Dedifferentiated amniotic fluid mesenchymal stem cell (primary cell): Measurements from ENCODE around the gene SYTL5.

Experiments
- DNase-seq: peaks from one replicate; pipeline ENCODE4 v3.0.0-alpha.2; 2016; ENCODE audit errors: extremely low spot score

SYTL5 gene

GRCh38 chrX:38138157-38138891 is 132.0 kb downstream of the SYTL5 start:
- no peak for DNase-seq

GRCh38 chrX:38138900-38139299 is 132.5 kb downstream of the SYTL5 start:
- no peak for DNase-seq

GRCh38 chrX:38142610-38143009 is 136.3 kb downstream of the SYTL5 start:
- peak; percentile 19 for DNase-seq

- DNase-seq = no peak
Observed at GRCh38 chrX:38149016-38149415, 142.7 kb downstream of the SYTL5 start.

GRCh38 chrX:38150993-38151392 is 144.6 kb downstream of the SYTL5 start:
- DNase-seq = no peak

GRCh38 chrX:38151441-38151840 is 145.1 kb downstream of the SYTL5 start:
- DNase-seq = no peak

- no peak for DNase-seq
Observed at GRCh38 chrX:38154340-38154739, 148.0 kb downstream of the SYTL5 start.

GRCh38 chrX:38154818-38155217 is 148.5 kb downstream of the SYTL5 start:
- DNase-seq = no peak

- DNase-seq = no peak
Observed at GRCh38 chrX:38156838-38157237, 150.5 kb downstream of the SYTL5 start.

GRCh38 chrX:38163193-38163592 is 156.8 kb downstream of the SYTL5 start:
- DNase-seq = no peak

GRCh38 chrX:38165023-38165422 is 158.7 kb downstream of the SYTL5 start:
- DNase-seq = no peak

- no peak for DNase-seq
Observed at GRCh38 chrX:38166478-38167083, 160.2 kb downstream of the SYTL5 start.

GRCh38 chrX:38170556-38170955 is 164.2 kb downstream of the SYTL5 start:
- DNase-seq = no peak

GRCh38 chrX:38172596-38172995 is 166.2 kb downstream of the SYTL5 start:
- DNase-seq = no peak

GRCh38 chrX:38175139-38175538 is 168.8 kb downstream of the SYTL5 start:
- no peak for DNase-seq

- DNase-seq = no peak
Observed at GRCh38 chrX:38178396-38178795, 172.0 kb downstream of the SYTL5 start.
